Measurements from ENCODE around the gene DICER1.

GRCh38 chr14:95173518-95173917, 16.2 kb upstream of the DICER1 start:
- no peak for TF ChIP-seq CTCF (IDR thresholded peaks at IDR 0.05)
- no peak for TF ChIP-seq EZH2 (IDR thresholded peaks at IDR 0.05)

Data from neural progenitor cell (in vitro differentiated cells).